ENCODE results near the gene ANKH.
"Not testable (repeated sequence)": the region's sequence is repeated elsewhere in the genome, so short reads cannot be mapped to it uniquely, and the experiment has no call there.

ANKH gene

GRCh38 chr5:14882658-14883580, 11.3 kb upstream of the ANKH start:
- no peak for DNase-seq

GRCh38 chr5:14881826-14882225, 10.2 kb upstream of the ANKH start:
- DNase-seq, result no peak

- DNase-seq, result no peak
Observed at GRCh38 chr5:14880688-14881087, 9.1 kb upstream of the ANKH start.

GRCh38 chr5:14879937-14880589, 8.5 kb upstream of the ANKH start:
- DNase-seq, result no peak

GRCh38 chr5:14879393-14879792, 7.8 kb upstream of the ANKH start:
- no peak for DNase-seq

GRCh38 chr5:14878192-14878591, 6.6 kb upstream of the ANKH start:
- not testable (repeated sequence) for DNase-seq

- no peak for DNase-seq
Observed at GRCh38 chr5:14876095-14876494, 4.5 kb upstream of the ANKH start.

- no peak for DNase-seq
Observed at GRCh38 chr5:14873790-14874189, 2.2 kb upstream of the ANKH start.

- DNase-seq, result no peak
Observed at GRCh38 chr5:14873093-14873492, 1.5 kb upstream of the ANKH start.

- DNase-seq, result peak; percentile 67
Observed at GRCh38 chr5:14872070-14872989, 752 bp upstream of the ANKH start.

- peak; percentile 36 for DNase-seq
Observed at GRCh38 chr5:14870337-14871213, 1.0 kb downstream of the ANKH start.

- peak; percentile 66 for DNase-seq
Observed at GRCh38 chr5:14869668-14870164, 1.9 kb downstream of the ANKH start.

GRCh38 chr5:14869233-14869632, 2.3 kb downstream of the ANKH start:
- DNase-seq, result no peak

- DNase-seq, result no peak
Observed at GRCh38 chr5:14868771-14869170, 2.8 kb downstream of the ANKH start.

GRCh38 chr5:14864181-14864812, 7.3 kb downstream of the ANKH start:
- no peak for DNase-seq

GRCh38 chr5:14863105-14863504, 8.5 kb downstream of the ANKH start:
- no peak for DNase-seq

GRCh38 chr5:14861123-14861765, 10.3 kb downstream of the ANKH start:
- no peak for DNase-seq

GRCh38 chr5:14859980-14860379, 11.6 kb downstream of the ANKH start:
- DNase-seq, result peak; percentile 75

GRCh38 chr5:14859150-14859549, 12.4 kb downstream of the ANKH start:
- DNase-seq, result no peak

- DNase-seq, result no peak
Observed at GRCh38 chr5:14855366-14855765, 16.2 kb downstream of the ANKH start.

- no peak for DNase-seq
Observed at GRCh38 chr5:14854799-14855198, 16.8 kb downstream of the ANKH start.

Measured in NCI-H2171 (cell line).